Upper lobe of right lung (tissue), 1 donor: ENCODE measurements around the gene FNTB. TPM values are rescaled to one million over a fixed set of nuclear protein-coding genes. Genes with fewer than 3 reads are reported as not detected.

Experiments
- ATAC-seq: fragments of 200-7000 bp; cut with Tn5 transposase; one replicate; pipeline ENCODE4 v1.9.1; 2020; ENCODE audit warnings: mild to moderate bottlenecking, moderate library complexity
- DNase-seq: peaks from one replicate; pipeline ENCODE4 v3.0.0-alpha.2; 2020
- H3K27ac ChIP-seq: fragments of 200-600 bp; one replicate; pipeline ENCODE4 v1.8.0; 2022
- H3K27me3 ChIP-seq: fragments of 200-600 bp; one replicate; pipeline ENCODE4 v1.8.0; 2022; ENCODE audit warnings: mild to moderate bottlenecking
- H3K36me3 ChIP-seq: fragments of 200-600 bp; one replicate; pipeline ENCODE4 v1.8.0; 2022
- H3K4me1 ChIP-seq: fragments of 200-600 bp; one replicate; pipeline ENCODE4 v1.8.0; 2022
- H3K4me3 ChIP-seq: fragments of 200-600 bp; one replicate; pipeline ENCODE4 v1.8.0; 2022; ENCODE audit warnings: mild to moderate bottlenecking
- H3K9me3 ChIP-seq: fragments of 200-600 bp; one replicate; pipeline ENCODE4 v1.8.0; 2022
- intact Hi-C: fragments of 100-400 bp; cut with DNase I; formaldehyde crosslinking; loops from one replicate; pipeline ENCODE4 v1.11.0; 2022
- total RNA-seq: library from RNA; stranded (reverse); fragmentation: NEBNext Ultra II Directional; extraction: Animal tissue kit (Norgen Biotek cat#: 25700); gene quantifications from one replicate; pipeline ENCODE4 v1.2.1, GENCODE V29; 2021
- TF ChIP-seq, protein P1 (sequence below): fragments of 200-600 bp; IDR thresholded peaks from one replicate; pipeline ENCODE4 v1.8.0; 2022; ENCODE audit warnings: antibody characterized with exemption
- donor health status: DM: no; HTN: yes; CAD: no; lungs with severe emphysema.

Gene FNTB
- total RNA-seq, 1 donor from 2014 or later = 14.2 TPM

DNA sequence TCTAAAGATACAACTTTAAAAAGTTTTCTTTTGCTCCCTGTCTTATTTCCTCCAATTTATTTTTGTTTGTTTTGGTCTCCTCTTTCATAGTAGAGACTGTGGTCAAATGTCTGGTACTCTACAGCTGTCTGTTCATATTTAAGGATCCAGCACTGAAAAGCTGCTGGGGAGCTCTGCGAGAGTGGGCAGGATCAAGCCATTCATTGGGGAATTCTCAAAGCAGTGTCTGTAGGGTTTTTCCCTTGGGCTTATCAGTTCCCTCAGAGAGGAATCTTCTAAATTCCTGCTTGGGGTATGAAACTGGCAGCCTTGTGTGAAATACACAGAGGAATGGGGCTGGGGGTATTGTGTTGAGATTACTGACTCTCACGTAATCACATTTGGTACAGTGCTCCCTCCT, 52.3 kb downstream of the FNTB start:
- Histone ChIP-seq H3K27me3 (no peaks in the 10 kb centered on the region), H3K27ac (no peak overlapping the region), H3K9me3 (no peaks in the 10 kb centered on the region), H3K36me3 (peaks cover 17% of the 10 kb centered on the region), H3K4me1 (peaks cover 13% of the 10 kb centered on the region), H3K4me3 (no peak overlapping the region)
- DNase-seq (no peak), ATAC-seq (no peak)
- TF ChIP-seq, protein P1, sequence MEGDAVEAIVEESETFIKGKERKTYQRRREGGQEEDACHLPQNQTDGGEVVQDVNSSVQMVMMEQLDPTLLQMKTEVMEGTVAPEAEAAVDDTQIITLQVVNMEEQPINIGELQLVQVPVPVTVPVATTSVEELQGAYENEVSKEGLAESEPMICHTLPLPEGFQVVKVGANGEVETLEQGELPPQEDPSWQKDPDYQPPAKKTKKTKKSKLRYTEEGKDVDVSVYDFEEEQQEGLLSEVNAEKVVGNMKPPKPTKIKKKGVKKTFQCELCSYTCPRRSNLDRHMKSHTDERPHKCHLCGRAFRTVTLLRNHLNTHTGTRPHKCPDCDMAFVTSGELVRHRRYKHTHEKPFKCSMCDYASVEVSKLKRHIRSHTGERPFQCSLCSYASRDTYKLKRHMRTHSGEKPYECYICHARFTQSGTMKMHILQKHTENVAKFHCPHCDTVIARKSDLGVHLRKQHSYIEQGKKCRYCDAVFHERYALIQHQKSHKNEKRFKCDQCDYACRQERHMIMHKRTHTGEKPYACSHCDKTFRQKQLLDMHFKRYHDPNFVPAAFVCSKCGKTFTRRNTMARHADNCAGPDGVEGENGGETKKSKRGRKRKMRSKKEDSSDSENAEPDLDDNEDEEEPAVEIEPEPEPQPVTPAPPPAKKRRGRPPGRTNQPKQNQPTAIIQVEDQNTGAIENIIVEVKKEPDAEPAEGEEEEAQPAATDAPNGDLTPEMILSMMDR = no peak
- intact Hi-C loops = no loop called here

DNA sequence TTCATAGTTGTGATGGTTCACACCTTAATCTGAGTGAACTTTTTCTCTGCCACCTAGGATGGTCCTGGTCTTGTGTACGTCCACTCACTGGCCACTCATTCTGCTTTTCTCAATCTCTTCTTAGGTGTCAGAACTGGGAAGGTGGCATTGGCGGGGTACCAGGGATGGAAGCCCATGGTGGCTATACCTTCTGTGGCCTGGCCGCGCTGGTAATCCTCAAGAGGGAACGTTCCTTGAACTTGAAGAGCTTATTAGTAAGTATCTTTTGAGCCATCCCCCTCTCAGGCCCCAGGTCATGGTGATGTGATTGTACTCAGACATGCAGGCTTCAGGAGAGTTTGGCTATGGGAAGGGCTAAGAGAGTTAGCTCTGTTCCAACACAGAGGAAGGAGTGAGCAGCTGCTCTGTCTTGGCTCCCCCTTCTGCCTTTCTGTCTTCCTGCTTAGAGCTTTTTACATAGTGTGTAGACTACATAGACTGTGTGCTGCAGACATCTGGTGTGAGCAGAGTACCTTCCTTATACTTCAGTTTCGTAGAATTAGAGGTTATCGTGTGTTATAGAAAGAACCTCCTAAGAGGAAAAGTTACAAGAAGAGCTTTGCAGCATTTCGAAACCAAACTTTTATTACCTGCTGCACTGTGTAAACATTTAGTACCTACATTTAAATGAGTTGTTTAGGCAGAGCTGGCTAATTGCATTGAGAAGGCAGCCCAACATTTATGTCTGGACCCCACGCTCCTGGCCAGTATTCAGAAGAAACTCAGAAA, 54.2 kb downstream of the FNTB start:
- Histone ChIP-seq H3K9me3 (no peaks in the 10 kb centered on the region), H3K4me1 (peaks cover 3% of the 10 kb centered on the region), H3K36me3 (peaks cover 17% of the 10 kb centered on the region), H3K27ac (no peak overlapping the region), H3K4me3 (no peak overlapping the region), H3K27me3 (no peaks in the 10 kb centered on the region)
- DNase-seq = no peak
- no peak for ATAC-seq
- TF ChIP-seq, protein P1 = no peak
- intact Hi-C loops = no loop called here

DNA sequence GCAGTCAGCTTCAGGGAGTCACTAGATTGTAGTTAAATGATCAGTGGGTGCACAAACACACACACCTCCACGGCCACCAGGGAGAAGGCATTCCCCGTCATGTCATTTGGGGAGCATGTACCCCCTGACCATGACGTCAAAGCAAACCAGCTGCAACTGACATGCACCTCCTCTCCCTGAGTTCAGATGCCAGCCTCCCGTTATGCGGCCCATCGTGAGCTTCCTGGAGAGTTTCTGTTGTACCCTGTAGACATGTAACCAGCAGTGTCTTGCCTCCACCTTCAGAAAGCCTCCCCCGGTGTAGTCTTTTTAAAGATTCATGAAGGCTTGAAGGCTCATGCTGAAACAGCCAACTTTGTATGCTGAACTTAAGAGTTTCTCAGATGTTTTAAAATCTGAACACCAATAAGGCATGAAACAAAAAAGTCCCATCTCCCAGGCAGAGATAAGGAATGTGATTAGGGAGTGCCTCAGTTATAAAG, 54.8 kb downstream of the FNTB start:
- H3K36me3 ChIP-seq = peaks cover 17% of the 10 kb centered on the region
- ATAC-seq (no peak), DNase-seq (no peak)
- H3K27ac ChIP-seq = no peak overlapping the region
- H3K4me3 ChIP-seq = no peak overlapping the region
- intact Hi-C loops = no loop called here
- no peaks in the 10 kb centered on the region for H3K9me3 ChIP-seq
- peaks cover 3% of the 10 kb centered on the region for H3K4me1 ChIP-seq
- TF ChIP-seq, protein P1 = no peak
- H3K27me3 ChIP-seq = no peaks in the 10 kb centered on the region

DNA sequence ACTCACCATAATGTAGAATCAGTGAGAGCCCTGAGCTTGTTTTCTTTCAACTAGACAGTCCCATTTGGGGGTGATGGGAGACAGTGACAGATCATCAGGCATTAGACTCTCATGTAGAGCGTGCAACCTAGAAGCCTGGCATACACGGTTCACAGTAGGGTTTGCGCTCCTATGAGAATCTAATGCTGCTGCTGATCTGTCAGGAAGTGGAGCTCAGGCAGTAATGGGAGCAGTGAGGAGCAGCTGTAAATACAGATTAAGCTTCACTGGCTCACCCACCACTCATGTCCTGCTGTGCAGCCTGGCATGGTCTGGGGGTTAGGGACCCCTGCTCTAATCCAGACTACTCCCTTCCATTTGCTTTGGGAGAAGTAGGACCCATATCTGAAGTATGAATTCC, 55.6 kb downstream of the FNTB start:
- H3K36me3 ChIP-seq = peaks cover 17% of the 10 kb centered on the region
- no peak for DNase-seq
- H3K9me3 ChIP-seq = no peaks in the 10 kb centered on the region
- intact Hi-C loops = no loop called here
- H3K4me3 ChIP-seq = no peak overlapping the region
- TF ChIP-seq, protein P1 = no peak
- no peak overlapping the region for H3K27ac ChIP-seq
- no peak for ATAC-seq
- H3K4me1 ChIP-seq = peaks cover 4% of the 10 kb centered on the region
- H3K27me3 ChIP-seq = no peaks in the 10 kb centered on the region

DNA sequence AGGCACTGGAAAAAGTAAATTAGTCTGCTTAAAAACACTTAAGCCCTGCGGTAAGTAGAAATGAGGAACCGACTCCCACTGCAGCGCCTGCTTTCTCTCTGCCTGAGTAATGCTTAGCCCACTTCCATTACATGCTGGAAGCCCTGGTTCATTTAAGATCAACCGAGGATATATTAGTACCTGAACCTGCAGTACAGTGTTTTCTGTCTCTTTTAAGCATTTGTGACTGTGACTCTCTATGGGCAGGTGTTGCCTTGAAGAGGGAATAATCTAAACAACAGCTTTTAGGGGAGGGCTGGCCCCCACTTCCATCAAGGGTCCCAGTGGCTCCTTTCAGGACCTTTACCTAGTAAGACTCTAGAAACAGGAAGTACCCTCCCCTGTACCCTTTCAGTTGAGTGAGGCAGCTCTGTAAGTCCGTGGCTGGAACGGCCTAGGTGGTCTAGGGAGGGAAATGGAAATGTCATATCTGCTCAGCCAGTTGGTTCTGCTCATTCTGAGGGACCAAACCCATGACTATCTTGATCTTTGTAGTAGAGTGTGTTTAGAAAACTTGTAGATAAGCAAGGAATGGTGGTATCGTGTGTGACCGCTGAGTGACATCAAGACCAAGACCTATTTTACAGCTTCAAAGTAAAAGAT, 56.2 kb downstream of the FNTB start:
- intact Hi-C loops = no loop called here
- TF ChIP-seq, protein P1 = no peak
- Histone ChIP-seq H3K27me3 (no peaks in the 10 kb centered on the region), H3K27ac (no peak overlapping the region), H3K36me3 (peaks cover 17% of the 10 kb centered on the region), H3K4me3 (no peak overlapping the region), H3K4me1 (peaks cover 9% of the 10 kb centered on the region), H3K9me3 (no peaks in the 10 kb centered on the region)
- no peak for DNase-seq
- peak; percentile 71 for ATAC-seq
